HG03196 (cell line): ENCODE data around the gene CCDC141.

Experiments used
- ATAC-seq: cut with Tn5 transposase; IDR thresholded peaks from one replicate; pipeline ENCODE4 v1.9.1; 2021; ENCODE audit not compliant: unreplicated experiment

CCDC141 gene

GRCh38 chr2:178980815-178981214 lies 69.1 kb downstream of the CCDC141 start:
- no peak for ATAC-seq

GRCh38 chr2:178978667-178979066 lies 71.3 kb downstream of the CCDC141 start:
- ATAC-seq: no peak

GRCh38 chr2:178976351-178976750 lies 73.6 kb downstream of the CCDC141 start:
- no peak for ATAC-seq

GRCh38 chr2:178962805-178963433 lies 87.0 kb downstream of the CCDC141 start:
- ATAC-seq: no peak

GRCh38 chr2:178962152-178962551 lies 87.8 kb downstream of the CCDC141 start:
- no peak for ATAC-seq

- no peak for ATAC-seq
These were observed 95.9 kb downstream of the CCDC141 start for GRCh38 chr2:178954049-178954448.

- no peak for ATAC-seq
These were observed 98.5 kb downstream of the CCDC141 start for GRCh38 chr2:178951266-178952006.

GRCh38 chr2:178949584-178949983 lies 100.4 kb downstream of the CCDC141 start:
- ATAC-seq: no peak

- ATAC-seq: no peak
These were observed 100.8 kb downstream of the CCDC141 start for GRCh38 chr2:178949151-178949550.

GRCh38 chr2:178947006-178947405 lies 102.9 kb downstream of the CCDC141 start:
- ATAC-seq: no peak

- ATAC-seq: no peak
These were observed 103.4 kb downstream of the CCDC141 start for GRCh38 chr2:178946494-178946893.

GRCh38 chr2:178943745-178944144 lies 106.2 kb downstream of the CCDC141 start:
- no peak for ATAC-seq

GRCh38 chr2:178934571-178934970 lies 115.4 kb downstream of the CCDC141 start:
- ATAC-seq: no peak

- no peak for ATAC-seq
These were observed 116.4 kb downstream of the CCDC141 start for GRCh38 chr2:178933493-178933892.

GRCh38 chr2:178928077-178928476 lies 121.9 kb downstream of the CCDC141 start:
- peak; percentile 54 for ATAC-seq

- ATAC-seq: no peak
These were observed 122.8 kb downstream of the CCDC141 start for GRCh38 chr2:178927173-178927572.

GRCh38 chr2:178924817-178925216 lies 125.1 kb downstream of the CCDC141 start:
- no peak for ATAC-seq

GRCh38 chr2:178923546-178923945 lies 126.4 kb downstream of the CCDC141 start:
- no peak for ATAC-seq

GRCh38 chr2:178920916-178921513 lies 128.9 kb downstream of the CCDC141 start:
- no peak for ATAC-seq

GRCh38 chr2:178917555-178917954 lies 132.4 kb downstream of the CCDC141 start:
- no peak for ATAC-seq

GRCh38 chr2:178915423-178916173 lies 134.3 kb downstream of the CCDC141 start:
- ATAC-seq: no peak
